Activated naive CD4-positive, alpha-beta T cell treated with Interleukin-2 at 50 U/mL for 16 hours (primary cell): ENCODE results near the gene CEP104.

Experiments
- DNase-seq: peaks from one replicate; pipeline ENCODE4 v3.0.0-alpha.2; 2020

The CEP104 gene

DNA sequence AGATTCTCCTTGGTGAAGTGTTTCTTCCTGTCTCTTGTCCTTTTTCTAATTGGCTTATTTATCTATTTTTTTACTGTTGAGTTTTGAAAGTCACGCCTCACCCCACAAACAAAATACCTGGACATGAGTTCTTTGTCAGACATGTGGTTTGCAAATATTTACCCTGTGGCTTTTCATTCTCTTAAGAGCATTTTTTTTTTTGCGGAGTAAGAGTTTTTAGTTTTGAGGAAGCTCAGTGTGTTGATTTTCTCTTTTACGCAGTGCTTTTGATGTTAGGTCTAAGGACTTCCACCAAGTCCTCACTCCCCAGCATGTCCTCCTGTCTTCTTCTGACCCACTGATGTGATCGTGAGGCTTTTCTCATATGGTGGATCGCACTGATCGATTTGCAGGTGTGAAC, 7.9 kb upstream of the CEP104 start:
- no peak for DNase-seq

DNA sequence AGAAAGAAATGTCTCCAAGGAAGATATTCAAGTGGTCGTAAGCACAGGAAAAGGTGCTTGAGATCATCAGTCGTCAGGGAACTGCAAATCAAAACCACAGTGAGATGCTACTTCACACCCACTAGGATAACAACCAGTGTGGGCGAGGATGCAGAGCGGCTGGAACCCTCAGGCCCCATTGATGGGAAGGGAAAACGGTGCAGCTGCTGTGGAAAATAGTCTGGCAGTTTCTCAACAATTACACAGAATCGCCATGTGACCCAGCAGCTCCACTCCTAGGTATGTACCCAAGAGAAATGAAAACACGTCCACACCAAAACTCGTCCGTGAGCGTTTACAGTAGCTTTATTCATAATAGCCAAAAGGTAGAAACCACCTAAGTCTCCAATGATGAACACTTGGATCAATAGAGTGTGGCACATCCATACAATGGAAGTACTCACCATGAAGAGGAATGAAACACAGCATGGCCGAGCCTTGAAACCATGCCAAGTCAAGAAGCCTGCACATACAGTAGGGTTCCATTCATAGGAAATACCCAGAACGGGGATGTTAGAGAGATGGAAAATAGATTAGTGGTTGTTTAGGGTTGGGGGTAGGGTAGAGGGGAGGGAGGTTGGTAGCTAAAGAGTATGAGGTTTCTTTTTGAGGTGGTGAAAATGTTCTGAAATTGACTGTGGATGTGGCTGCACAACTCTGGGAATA, 6.4 kb upstream of the CEP104 start:
- no peak for DNase-seq

DNA sequence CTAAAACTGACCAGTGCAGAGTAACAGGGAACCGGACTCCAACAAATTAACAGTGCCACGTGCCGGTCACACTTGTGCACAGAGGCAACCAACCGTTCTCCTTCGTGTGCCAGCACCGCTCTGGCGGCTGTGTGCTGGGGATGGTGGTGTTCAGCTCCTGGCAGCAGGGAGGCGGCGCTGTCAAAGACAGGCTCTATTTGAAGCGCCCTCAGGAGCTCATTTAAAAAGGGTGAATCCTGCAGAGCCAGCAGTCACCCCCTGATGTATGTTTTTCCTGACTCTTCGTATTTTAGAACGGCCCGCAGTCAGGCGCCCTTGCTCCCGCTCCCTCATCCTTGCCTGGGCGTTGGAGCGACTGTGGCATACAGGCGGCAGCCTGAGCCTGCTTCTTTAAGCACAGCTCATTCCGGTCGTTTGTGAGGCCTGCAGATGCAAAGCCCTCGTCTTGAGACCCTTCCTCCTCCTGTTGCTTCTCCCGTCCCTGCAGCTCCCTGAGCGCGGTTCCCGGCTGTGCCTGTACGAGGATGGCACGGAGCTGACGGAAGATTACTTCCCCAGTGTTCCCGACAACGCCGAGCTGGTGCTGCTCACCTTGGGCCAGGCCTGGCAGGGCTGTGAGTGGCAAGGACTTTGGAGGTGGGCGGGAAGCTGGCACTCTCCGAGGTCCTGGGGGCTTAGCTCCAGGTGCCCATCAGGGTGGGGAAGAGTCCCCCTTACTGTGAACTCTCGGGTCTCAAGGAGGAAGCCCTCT, 1.4 kb upstream of the CEP104 start:
- no peak for DNase-seq

DNA sequence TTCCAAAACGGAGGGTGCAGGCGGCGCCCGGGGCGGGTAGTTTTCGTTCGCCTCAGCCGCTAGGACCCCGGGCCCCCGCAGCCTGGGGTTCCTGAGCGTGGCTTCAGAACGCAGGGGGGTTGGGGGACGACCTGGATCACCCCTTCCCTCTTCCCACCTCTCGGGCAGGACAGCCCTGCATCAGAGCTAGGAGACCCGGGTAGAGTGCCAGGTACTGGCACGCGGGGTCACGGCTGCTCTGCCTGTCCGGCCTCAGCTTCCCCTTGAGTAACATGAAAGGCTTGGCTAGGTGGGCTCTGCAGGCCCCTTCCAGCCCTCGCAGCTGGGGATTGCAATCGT, 749 bp upstream of the CEP104 start:
- DNase-seq = no peak

DNA sequence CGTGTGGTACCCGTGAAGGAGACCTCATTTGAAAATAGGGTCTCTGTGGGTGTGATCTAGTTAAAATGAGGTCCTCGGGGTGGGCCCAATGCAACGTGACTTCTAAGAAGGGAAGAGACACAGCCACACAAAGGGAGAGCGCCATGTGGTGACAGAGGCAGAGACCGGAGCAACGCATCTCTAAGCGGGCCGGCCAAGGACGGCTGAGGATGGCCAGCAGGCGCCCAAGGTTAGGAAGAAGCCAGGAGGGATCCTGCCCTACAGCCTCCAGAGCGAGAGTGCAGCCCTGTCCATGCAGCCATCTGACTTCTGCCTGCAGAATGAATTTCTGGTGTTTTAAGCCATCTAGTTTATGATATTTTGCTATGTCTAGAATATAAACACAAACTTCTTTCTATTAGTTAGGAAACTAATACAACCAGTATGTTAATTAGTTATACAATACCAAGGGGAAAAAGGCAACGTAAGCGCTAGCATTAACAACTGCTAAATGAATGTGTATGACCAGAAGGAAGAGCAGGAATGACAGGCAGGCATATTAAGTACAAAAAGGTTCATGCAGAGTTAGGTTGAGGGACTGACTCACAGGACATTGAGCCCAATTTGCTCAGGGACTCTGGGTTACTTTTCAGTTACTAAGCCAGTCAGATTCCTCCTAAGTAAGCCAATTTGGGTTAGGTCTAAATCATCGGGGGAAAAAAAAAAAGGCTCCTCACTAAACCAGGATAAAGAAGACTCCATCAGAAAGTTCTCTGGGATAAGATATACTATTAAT, 4.1 kb downstream of the CEP104 start:
- DNase-seq = no peak

GRCh38 chr1:3852091-3852490, 4.9 kb downstream of the CEP104 start:
- no peak for DNase-seq

GRCh38 chr1:3851292-3851691, 5.7 kb downstream of the CEP104 start:
- DNase-seq = no peak

- no peak for DNase-seq
These were observed 6.2 kb downstream of the CEP104 start for GRCh38 chr1:3850857-3851256.

DNA sequence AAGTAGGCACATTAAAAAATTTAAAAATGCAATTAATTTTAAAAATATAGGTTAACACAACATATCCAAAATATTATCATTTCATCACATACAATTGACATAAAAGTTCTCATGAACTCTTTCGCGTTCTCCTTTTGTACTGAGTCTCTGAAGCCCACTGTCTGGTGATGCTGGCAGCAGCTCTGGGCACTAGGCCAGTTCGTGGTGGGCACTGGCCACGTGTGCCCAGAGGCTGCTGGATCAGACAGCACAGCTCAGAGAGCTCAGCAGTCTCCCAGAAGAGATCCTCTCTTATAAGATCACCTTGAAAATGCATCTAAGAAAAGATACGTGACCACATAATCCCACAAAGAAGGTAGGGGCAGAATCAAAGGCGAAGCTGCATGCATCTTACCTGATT, 9.9 kb downstream of the CEP104 start:
- no peak for DNase-seq

DNA sequence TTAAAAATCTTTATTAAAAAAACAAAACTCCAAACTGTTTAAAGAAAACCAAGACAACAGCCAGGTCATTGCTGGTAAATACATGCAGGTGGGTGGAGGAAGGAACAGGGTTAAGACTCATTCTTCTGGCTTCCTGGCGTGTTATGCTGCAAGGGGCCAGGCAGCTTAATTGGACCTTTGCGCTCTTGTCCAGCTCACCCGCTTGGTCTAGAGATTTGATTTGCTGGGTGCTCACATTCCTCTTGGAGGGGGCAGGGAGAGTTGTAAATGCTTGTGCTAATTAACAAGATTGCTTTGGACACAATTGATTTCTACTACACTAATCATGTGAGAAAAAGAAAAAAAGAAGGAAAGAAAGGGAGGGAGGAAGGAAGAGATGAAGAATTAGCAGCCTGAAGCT, 10.5 kb downstream of the CEP104 start:
- no peak for DNase-seq

- no peak for DNase-seq
These were observed 14.1 kb downstream of the CEP104 start for GRCh38 chr1:3842912-3843311.

GRCh38 chr1:3841491-3841890, 15.5 kb downstream of the CEP104 start:
- no peak for DNase-seq

DNA sequence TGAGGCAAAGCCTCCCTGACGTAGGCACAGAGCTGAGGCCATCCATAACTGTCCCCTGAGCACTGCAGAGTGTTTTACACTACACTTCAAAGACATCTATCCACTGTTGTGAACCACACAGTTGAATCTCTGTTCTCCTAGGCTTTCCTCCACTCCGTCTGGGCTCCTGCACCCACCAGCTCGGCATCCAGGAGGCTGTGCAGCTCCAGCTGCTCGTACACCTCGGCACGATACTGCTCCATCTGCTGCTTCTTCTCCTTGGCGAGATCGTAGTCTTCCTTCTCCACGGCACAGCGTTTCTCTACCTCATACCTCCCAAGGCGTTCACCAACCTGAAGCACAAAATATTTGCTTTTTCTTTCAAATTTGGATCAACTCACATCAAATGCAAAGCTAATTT, 18.2 kb downstream of the CEP104 start:
- no peak for DNase-seq

- no peak for DNase-seq
These were observed 19.3 kb downstream of the CEP104 start for GRCh38 chr1:3837685-3838084.

GRCh38 chr1:3837200-3837599, 19.8 kb downstream of the CEP104 start:
- no peak for DNase-seq

DNA sequence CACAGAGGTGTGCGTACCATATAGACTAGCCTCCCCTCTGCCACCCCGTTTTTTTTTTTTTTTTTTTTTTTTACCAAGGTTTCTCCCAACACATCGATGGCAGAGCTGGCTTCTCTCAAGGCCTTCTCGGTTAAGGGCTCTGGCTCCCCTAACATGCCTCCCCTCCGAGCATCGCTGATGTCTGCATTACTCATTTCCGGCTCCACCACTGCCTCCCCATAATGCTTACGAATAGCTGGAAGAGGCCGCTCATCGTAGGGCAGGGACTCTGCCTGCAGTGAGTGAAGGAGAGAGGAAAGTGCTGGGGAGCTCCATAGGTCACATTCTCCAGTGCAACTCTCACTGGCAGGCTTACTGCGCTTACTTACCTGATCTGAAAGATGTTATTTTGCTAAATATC, 20.6 kb downstream of the CEP104 start:
- DNase-seq = no peak

GRCh38 chr1:3834701-3835100, 22.3 kb downstream of the CEP104 start:
- no peak for DNase-seq

GRCh38 chr1:3831689-3832088, 25.3 kb downstream of the CEP104 start:
- DNase-seq = no peak

DNA sequence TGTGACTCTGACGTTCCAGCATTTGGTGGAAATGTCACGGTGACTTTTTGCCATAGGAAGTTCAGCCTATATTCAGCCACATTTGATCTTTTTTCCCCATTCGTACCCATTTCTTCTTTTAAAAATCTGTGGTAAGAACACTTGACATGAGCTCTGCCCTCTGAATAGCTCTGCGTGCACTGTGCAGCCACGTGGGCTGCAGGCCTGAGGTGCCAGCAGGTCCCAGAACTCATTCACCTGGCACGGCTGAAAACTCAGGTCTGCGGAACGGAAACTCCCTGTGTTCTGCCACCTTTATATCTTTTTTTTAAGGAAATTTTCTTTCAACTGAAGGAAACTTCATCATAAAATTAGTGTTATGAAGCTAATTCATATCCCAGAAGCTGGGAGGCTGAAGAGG, 28.6 kb downstream of the CEP104 start:
- no peak for DNase-seq

GRCh38 chr1:3827813-3828307, 29.2 kb downstream of the CEP104 start:
- DNase-seq = no peak

GRCh38 chr1:3825356-3825755, 31.7 kb downstream of the CEP104 start:
- no peak for DNase-seq

DNA sequence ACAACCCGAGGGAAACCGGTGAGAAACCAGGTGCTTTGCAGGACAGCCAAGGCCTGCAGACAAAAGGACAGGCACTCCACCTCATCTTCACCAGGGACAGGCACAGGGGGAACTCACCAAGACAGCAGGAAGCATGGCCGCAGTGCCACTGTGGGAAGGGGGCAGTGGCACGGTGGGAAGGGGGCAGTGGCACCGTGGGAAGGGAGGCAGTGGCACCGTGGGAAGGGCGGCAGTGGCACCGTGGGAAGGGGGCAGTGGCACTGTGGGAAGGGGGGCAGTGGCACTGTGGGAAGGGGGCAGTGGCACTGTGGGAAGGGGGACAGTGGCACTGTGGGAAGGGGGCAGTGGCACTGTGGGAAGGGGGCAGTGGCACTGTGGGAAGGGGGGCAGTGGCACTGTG, 32.4 kb downstream of the CEP104 start:
- DNase-seq = no peak

- DNase-seq = no peak
These were observed 34.6 kb downstream of the CEP104 start for GRCh38 chr1:3822421-3822820.

GRCh38 chr1:3821908-3822307, 35.1 kb downstream of the CEP104 start:
- DNase-seq = no peak
